Testis (tissue), 2 donors: ENCODE data around the gene LIN9.
"Not testable (repeated sequence)": the region's sequence is repeated elsewhere in the genome, so short reads cannot be mapped to it uniquely, and the experiment has no call there.

Experiments
- CTCF ChIP-seq, 3 experiments: fragments of 450-650 bp in 2 of 3; fragments of 200-600 bp in 1 of 3; sonication (generic) in 1 of 3; IDR thresholded peaks; one replicate each; pipeline ENCODE4 v1.5.1; 2016 to 2019; ENCODE audit warnings: antibody characterized with exemption in 3 of 3, mild to moderate bottlenecking in 2 of 3, moderate library complexity in 1 of 3
- POLR2A ChIP-seq: fragments of 450-650 bp; IDR thresholded peaks from one replicate; pipeline ENCODE4 v1.6.1; 2017; ENCODE audit warnings: antibody characterized with exemption, mild to moderate bottlenecking, moderate library complexity

DNA sequence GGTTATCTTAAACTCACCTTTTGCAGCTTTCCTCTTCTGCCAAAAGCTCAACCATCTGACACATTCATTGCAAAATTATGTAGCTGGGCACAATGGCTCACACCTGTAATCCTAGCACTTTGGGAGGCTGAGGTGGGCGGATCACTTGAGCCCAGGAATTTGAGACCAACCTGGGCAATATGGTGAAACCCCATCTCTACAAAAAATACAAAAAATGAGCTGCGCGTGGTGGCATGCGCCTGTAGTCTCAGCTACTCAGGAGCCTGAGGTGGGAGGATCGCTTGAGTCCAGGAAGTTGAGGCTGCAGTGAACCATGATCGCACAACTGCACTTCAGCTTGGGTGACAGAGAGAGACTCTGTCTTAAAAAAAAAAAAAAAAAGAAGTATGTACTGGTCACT is 106.3 kb downstream of the LIN9 start:
- TF ChIP-seq POLR2A; CTCF (IDR thresholded peaks at IDR 0.05): not testable (repeated sequence)
